Choroid plexus epithelial cell (primary cell): ENCODE data around the gene NIFK.
"Not testable (repeated sequence)": the region's sequence is repeated elsewhere in the genome, so short reads cannot be mapped to it uniquely, and the experiment has no call there.

Source experiments
- DNase-seq: peaks from one replicate; pipeline ENCODE4 v3.0.0-alpha.2; 2010; ENCODE audit warnings: low read depth
- H3K4me3 ChIP-seq: 2 replicates; pipeline ENCODE4 v1.5.1; 2011; ENCODE audit warnings: low read depth, mild to moderate bottlenecking, control low read depth, low read length, moderate library complexity
- CTCF ChIP-seq: conservative IDR thresholded peaks from 2 replicates; pipeline ENCODE4 v1.5.1; 2011; ENCODE audit warnings: low read depth, mild to moderate bottlenecking, control low read depth, inconsistent platforms, low read length, moderate library complexity

NIFK gene

GRCh38 chr2:121716126-121716525 lies 20.5 kb downstream of the NIFK start:
- H3K4me3 ChIP-seq: no peak overlapping the region
- no peak for DNase-seq
- TF ChIP-seq CTCF: no peak

GRCh38 chr2:121711481-121711880 lies 25.2 kb downstream of the NIFK start:
- not testable (repeated sequence) for H3K4me3 ChIP-seq, DNase-seq

GRCh38 chr2:121710470-121711170 lies 26.1 kb downstream of the NIFK start:
- TF ChIP-seq CTCF: no peak
- no peak overlapping the region for H3K4me3 ChIP-seq
- DNase-seq: no peak

GRCh38 chr2:121709776-121710469 lies 26.8 kb downstream of the NIFK start:
- no peak for TF ChIP-seq CTCF
- no peak for DNase-seq
- no peak overlapping the region for H3K4me3 ChIP-seq

GRCh38 chr2:121707920-121708361 lies 28.7 kb downstream of the NIFK start:
- TF ChIP-seq CTCF: no peak

GRCh38 chr2:121707344-121707919 lies 29.2 kb downstream of the NIFK start:
- TF ChIP-seq CTCF: no peak
- H3K4me3 ChIP-seq: no peak overlapping the region
- no peak for DNase-seq

More at GRCh38 chr2:121707920-121708361, 28.7 kb downstream of the NIFK start:
- H3K4me3 ChIP-seq: no peak overlapping the region
- no peak for DNase-seq

GRCh38 chr2:121705958-121706357 lies 30.7 kb downstream of the NIFK start:
- no peak for DNase-seq
- no peak for TF ChIP-seq CTCF
- H3K4me3 ChIP-seq: no peak overlapping the region
